ENCODE measurements around the gene CDC42BPA. TPM values are rescaled to one million over a fixed set of nuclear protein-coding genes. Genes with fewer than 3 reads are reported as not detected.

The CDC42BPA gene
- total RNA-seq, 1 experiment from 2014 or later = 30.1 TPM

- H2BK5ac ChIP-seq (ENCODE audit: insufficient read length, low read length) = no peak overlapping the region
- H3K9ac ChIP-seq (ENCODE audit: extremely low read depth, insufficient read length, low read length) = no peak overlapping the region
- H4K8ac ChIP-seq (replicated peaks; ENCODE audit: insufficient read length, low read depth, low read length) = no peak overlapping the region
- Mint-ChIP-seq H3K27me3 (ENCODE audit: low read depth) (no peaks in the 10 kb centered on the region), H3K9me3 (peaks cover 20 to 31% of the 10 kb centered on the region in 2 experiments), H3K36me3 (ENCODE audit: insufficient read depth in 1 of 3, low read depth in 3 of 3) (peaks cover 27 to 37% (median 33%) of the 10 kb centered on the region in 3 experiments), H3K4me3 (no peak overlapping the region; a peak in 1 of 5 replicates), H3K4me1 (peaks cover 0 to 2% of the 10 kb centered on the region in 2 experiments; a peak in 1 of 4 replicates), H3K27ac (no peak overlapping the region)
- DNase-seq = no peak
- no peak overlapping the region for H3K23ac ChIP-seq (ENCODE audit: insufficient read length, low read depth, low read length)
- H3K4ac ChIP-seq (ENCODE audit: low read depth, low read length) = no peak overlapping the region
- H2AFZ ChIP-seq (ENCODE audit: low read length) = no peak overlapping the region
- no peak overlapping the region for H4K91ac ChIP-seq (ENCODE audit: insufficient read length, low read depth, low read length)
- no peaks in the 10 kb centered on the region for H3K27me3 ChIP-seq (ENCODE audit: insufficient read depth, low read length)
- no peaks in the 10 kb centered on the region for H3K4me1 ChIP-seq (ENCODE audit: insufficient read depth, low read length)
- peaks cover 6% of the 10 kb centered on the region for H3K79me1 ChIP-seq (ENCODE audit: insufficient read depth, low read depth, low read length, poor library complexity, severe bottlenecking)
- H2BK15ac ChIP-seq (ENCODE audit: low read depth, low read length) = no peak overlapping the region
- H4K5ac ChIP-seq (ENCODE audit: insufficient read length, low read depth, low read length) = no peak overlapping the region
- H2AK5ac ChIP-seq (ENCODE audit: insufficient read length, low read length) = no peak overlapping the region
- H3K18ac ChIP-seq (ENCODE audit: insufficient read length, low read depth, low read length) = no peak overlapping the region
- H3K14ac ChIP-seq (ENCODE audit: insufficient read depth, low read length) = 0 out of 2 replicates have a peak overlapping the region, but pooled peaks have one; percentile 20
- H2BK20ac ChIP-seq (ENCODE audit: low read depth, low read length, poor library complexity, severe bottlenecking) = no peak overlapping the region
- H3K23me2 ChIP-seq (ENCODE audit: insufficient read length, low read depth, low read length, poor library complexity, severe bottlenecking) = no peaks in the 10 kb centered on the region
- H3K27ac ChIP-seq (ENCODE audit: insufficient read length, low read depth, low read length) = no peak overlapping the region
- WGBS (ENCODE audit: extremely low coverage, insufficient read length, low lambda C conversion rate) = no CpG with 5 or more reads among the region's 1 CpG
- H2BK12ac ChIP-seq (ENCODE audit: insufficient read length, low read depth, low read length) = no peak overlapping the region
- H3K56ac ChIP-seq (ENCODE audit: insufficient read length, low read depth, low read length) = no peak overlapping the region
- H3K79me2 ChIP-seq (ENCODE audit: insufficient read depth, low read length) = peaks cover 8% of the 10 kb centered on the region; the same call in 1 of the 2 replicates
- H2BK120ac ChIP-seq (ENCODE audit: low read depth, low read length, poor library complexity, severe bottlenecking) = no peak overlapping the region
- no peak for TF ChIP-seq CTCF (conservative IDR thresholded peaks at IDR 0.05)
- H4K20me1 ChIP-seq (ENCODE audit: control insufficient read depth, insufficient read depth, insufficient read length) = no peaks in the 10 kb centered on the region
- H3K9me3 ChIP-seq (ENCODE audit: control insufficient read depth, low read depth, low read length) = peaks cover 12% of the 10 kb centered on the region
- no peak overlapping the region for H3T11ph ChIP-seq (ENCODE audit: low read length)
- no peak overlapping the region for H3K4me2 ChIP-seq (ENCODE audit: insufficient read depth, insufficient read length, low read length)
Measured at GRCh38 chr1:227281371-227281770, 36.9 kb downstream of the CDC42BPA start.

Data from H9 (cell line).